Breast epithelium (tissue), 4 donors: Measurements from ENCODE around the gene FBXO34. TPM values are rescaled to one million over a fixed set of nuclear protein-coding genes. Genes with fewer than 3 reads are reported as not detected.

Experiments
- DNase-seq, 2 donors: peaks; one replicate each; pipeline ENCODE4 v3.0.0-alpha.2; 2019; ENCODE audit warnings: low spot score in 2 of 2
- H3K27ac ChIP-seq, 2 donors: fragments of 200-600 bp; sonication (generic) in 1 of 2; one replicate each; pipeline ENCODE4 v1.5.1; 2016 to 2019; ENCODE audit warnings: mild to moderate bottlenecking in 1 of 2
- H3K27me3 ChIP-seq, 2 donors: fragments of 200-600 bp; sonication (generic) in 1 of 2; one replicate each; pipeline versions ENCODE4 v1.5.1 to v1.6.0; 2017 to 2019; ENCODE audit warnings: control low read depth in 1 of 2, mild to moderate bottlenecking in 1 of 2
- H3K36me3 ChIP-seq: fragments of 200-600 bp; one replicate; pipeline ENCODE4 v1.5.1; 2019
- H3K4me1 ChIP-seq, 2 donors: fragments of 200-600 bp; sonication (generic); one replicate each; pipeline ENCODE4 v1.5.1; 2016 to 2019; ENCODE audit warnings: control low read depth in 1 of 2
- H3K4me3 ChIP-seq, 3 donors: fragments of 200-600 bp; sonication (generic); 1 replicate in 2 of 3; 2 replicates in 1 of 3; pipeline ENCODE4 v1.5.1; 2016 to 2019; ENCODE audit warnings: mild to moderate bottlenecking in 3 of 3, moderate library complexity in 2 of 3
- H3K9me3 ChIP-seq, 2 donors: fragments of 200-600 bp; sonication (generic) in 1 of 2; one replicate each; pipeline ENCODE4 v1.5.1; 2016 to 2019; ENCODE audit warnings: control low read depth in 1 of 2
- POLR2A ChIP-seq: fragments of 450-650 bp; IDR thresholded peaks from one replicate; pipeline ENCODE4 v1.6.1; 2016; ENCODE audit warnings: antibody characterized with exemption, mild to moderate bottlenecking, moderate library complexity
- POLR2AphosphoS5 ChIP-seq, 3 donors: sonication (generic); formaldehyde crosslinking; IDR thresholded peaks; one replicate each; pipeline ENCODE4 v1.6.1; 2017; ENCODE audit warnings: antibody characterized with exemption in 3 of 3
- intact Hi-C: fragments of 100-400 bp; cut with DNase I; formaldehyde crosslinking; loops from one replicate; pipeline ENCODE4 v1.15.1; 2023; ENCODE audit warnings: low total_unique reads
- total RNA-seq, 3 donors: library from RNA; depleted of rRNA; stranded (reverse); fragments of >200 nt; gene quantifications; one replicate each; pipeline ENCODE4 v1.1.0, GENCODE V29; 2016
- TF ChIP-seq, protein P1 (sequence below), 3 donors: fragments of 450-650 bp; IDR thresholded peaks; one replicate each; pipeline ENCODE4 v1.5.1; 2016 to 2017; ENCODE audit warnings: antibody characterized with exemption in 3 of 3, mild to moderate bottlenecking in 3 of 3, moderate library complexity in 3 of 3

FBXO34 gene
- total RNA-seq, 3 donors from 2014 or later, result 31.8 to 56.5 (median 34.7) TPM

DNA sequence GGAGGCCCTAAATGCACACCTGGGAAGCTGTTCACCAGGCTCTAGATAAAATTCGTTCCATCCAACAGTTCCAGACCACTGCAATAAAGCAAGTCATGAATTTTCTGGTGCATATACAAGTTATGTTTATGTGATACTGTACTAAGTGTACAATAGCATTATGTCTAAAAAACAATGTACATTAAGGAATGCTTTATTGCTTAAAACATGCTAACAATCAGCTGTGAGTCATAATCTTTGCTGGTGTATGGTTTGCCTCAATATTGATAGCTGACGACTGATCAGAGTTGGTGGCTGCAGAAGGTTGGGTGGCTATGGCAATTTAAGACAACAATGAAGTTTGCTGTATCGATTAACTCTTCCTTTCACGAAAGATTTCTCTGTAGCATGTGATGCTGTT, 88.1 kb downstream of the FBXO34 start:
- TF ChIP-seq POLR2A (no peak), POLR2AphosphoS5 (IDR thresholded peaks at IDR 0.05) (no peak)
- TF ChIP-seq, protein P1, sequence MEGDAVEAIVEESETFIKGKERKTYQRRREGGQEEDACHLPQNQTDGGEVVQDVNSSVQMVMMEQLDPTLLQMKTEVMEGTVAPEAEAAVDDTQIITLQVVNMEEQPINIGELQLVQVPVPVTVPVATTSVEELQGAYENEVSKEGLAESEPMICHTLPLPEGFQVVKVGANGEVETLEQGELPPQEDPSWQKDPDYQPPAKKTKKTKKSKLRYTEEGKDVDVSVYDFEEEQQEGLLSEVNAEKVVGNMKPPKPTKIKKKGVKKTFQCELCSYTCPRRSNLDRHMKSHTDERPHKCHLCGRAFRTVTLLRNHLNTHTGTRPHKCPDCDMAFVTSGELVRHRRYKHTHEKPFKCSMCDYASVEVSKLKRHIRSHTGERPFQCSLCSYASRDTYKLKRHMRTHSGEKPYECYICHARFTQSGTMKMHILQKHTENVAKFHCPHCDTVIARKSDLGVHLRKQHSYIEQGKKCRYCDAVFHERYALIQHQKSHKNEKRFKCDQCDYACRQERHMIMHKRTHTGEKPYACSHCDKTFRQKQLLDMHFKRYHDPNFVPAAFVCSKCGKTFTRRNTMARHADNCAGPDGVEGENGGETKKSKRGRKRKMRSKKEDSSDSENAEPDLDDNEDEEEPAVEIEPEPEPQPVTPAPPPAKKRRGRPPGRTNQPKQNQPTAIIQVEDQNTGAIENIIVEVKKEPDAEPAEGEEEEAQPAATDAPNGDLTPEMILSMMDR (IDR thresholded peaks at IDR 0.05), result no peak
- no peaks in the 10 kb centered on the region for H3K36me3 ChIP-seq
- intact Hi-C loops, result no loop called here

DNA sequence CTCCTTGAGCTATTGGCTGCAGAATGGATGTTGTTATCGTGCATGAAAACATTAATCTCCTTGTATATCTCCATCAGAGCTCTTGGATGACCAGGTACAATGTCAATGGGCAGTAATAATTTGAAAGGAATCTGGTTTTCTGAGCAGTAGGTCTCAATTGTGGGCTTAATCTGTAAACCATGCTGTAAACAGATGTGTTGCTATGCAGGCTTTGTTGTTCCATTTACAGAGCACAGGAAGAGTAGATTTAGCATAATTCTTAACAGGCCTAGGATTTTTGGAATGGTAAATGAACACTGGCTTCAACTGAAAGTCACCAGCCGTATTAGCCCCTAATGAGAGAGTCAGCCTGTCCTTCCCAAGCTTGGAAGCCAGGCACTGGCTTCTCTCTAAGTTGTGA, 90.0 kb downstream of the FBXO34 start:
- no peak for DNase-seq
- H3K4me3 ChIP-seq, result no peak overlapping the region
- no peaks in the 10 kb centered on the region for H3K27me3 ChIP-seq
- intact Hi-C loops, result no loop called here
- no peaks in the 10 kb centered on the region for H3K36me3 ChIP-seq
- H3K9me3 ChIP-seq, result no peaks in the 10 kb centered on the region
- H3K4me1 ChIP-seq, result no peaks in the 10 kb centered on the region
- TF ChIP-seq POLR2AphosphoS5 (IDR thresholded peaks at IDR 0.05) (no peak), POLR2A (no peak)
- TF ChIP-seq, protein P1 (IDR thresholded peaks at IDR 0.05), result no peak
- H3K27ac ChIP-seq, result no peak overlapping the region

More for the DNA sequence above, 88.1 kb downstream of the FBXO34 start:
- Histone ChIP-seq H3K27ac (no peak overlapping the region), H3K9me3 (no peaks in the 10 kb centered on the region), H3K27me3 (no peaks in the 10 kb centered on the region), H3K4me1 (no peaks in the 10 kb centered on the region), H3K4me3 (no peak overlapping the region)
- no peak for DNase-seq

DNA sequence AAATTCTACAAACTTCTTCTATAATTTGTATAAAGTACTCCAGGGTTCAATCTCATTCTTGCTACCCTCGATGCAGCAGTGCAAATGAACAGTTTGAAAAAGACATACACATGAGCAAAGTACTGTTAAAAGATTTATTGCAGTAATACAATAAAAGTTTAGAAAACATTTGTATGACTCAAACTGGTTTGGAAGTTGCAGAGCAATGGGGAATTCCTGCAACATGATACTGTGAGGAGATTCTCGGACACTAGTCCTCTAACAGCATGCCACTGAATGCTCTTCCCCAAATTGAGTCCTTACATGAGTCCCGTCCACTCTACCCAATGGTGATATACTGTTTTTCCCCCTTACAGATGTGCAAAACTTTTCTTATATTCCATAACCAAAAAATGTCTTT, 95.0 kb downstream of the FBXO34 start:
- no peaks in the 10 kb centered on the region for H3K9me3 ChIP-seq
- no peaks in the 10 kb centered on the region for H3K36me3 ChIP-seq
- H3K4me3 ChIP-seq, result no peak overlapping the region
- no peak for DNase-seq
- intact Hi-C loops, result no loop called here
- H3K4me1 ChIP-seq, result no peaks in the 10 kb centered on the region
- no peak overlapping the region for H3K27ac ChIP-seq
- TF ChIP-seq POLR2A (no peak), POLR2AphosphoS5 (IDR thresholded peaks at IDR 0.05) (no peak)
- H3K27me3 ChIP-seq, result no peaks in the 10 kb centered on the region

DNA sequence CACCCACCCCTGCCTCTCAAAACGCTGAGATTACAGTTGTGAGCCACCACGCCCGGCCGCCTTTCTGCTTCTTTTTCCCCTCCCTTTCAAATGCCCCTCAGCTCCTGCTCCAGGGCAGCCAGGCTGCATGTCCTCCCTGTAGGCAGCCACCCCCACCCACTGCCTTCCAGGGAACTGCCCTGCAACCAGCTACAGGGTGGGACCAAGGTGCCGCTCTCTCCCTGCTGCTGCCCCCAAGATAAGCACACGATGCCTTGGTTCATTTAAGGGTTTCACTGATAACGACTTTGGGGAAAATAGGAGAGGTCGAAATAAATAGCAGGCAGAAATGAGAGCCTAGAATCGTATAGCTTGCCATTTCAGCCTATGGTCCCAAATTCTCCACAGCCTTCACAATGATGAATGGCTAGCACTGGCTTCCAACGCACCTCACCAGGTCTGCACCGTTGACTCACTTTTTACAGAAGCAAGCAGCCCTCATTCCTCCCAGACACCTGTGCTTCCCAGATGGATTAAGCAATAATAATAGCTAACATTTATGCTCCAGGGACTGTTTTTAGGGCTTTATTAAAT, 99.7 kb downstream of the FBXO34 start:
- Histone ChIP-seq H3K4me3 (no peak overlapping the region), H3K27me3 (no peaks in the 10 kb centered on the region), H3K9me3 (no peaks in the 10 kb centered on the region), H3K4me1 (no peaks in the 10 kb centered on the region), H3K27ac (no peak overlapping the region), H3K36me3 (no peaks in the 10 kb centered on the region)
- TF ChIP-seq POLR2AphosphoS5 (IDR thresholded peaks at IDR 0.05) (no peak), POLR2A (no peak)
- TF ChIP-seq, protein P1 (IDR thresholded peaks at IDR 0.05), result no peak
- DNase-seq, result no peak
- intact Hi-C loops, result no loop called here

DNA sequence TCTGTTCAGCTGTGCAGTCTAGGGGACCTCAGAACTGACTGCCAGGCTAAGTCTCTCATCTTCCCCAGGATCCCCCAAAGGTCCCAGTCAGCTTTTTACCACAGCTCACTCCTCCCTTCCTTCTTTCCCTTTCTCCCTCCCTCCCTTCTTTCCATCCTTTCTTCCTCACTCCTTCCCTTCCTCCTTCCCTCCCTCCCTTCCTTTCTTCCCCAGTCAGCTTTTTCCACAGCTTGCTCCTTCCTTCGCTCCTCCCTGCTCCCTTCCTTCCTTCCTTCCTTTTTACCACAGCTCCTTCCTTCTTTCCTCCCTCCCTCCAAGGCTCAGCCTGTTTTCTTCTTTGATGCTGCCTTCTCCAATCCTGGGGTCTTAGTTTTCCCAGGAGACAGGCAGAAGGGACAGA, 101.2 kb downstream of the FBXO34 start:
- no peak for TF ChIP-seq POLR2A
- TF ChIP-seq, protein P1 (IDR thresholded peaks at IDR 0.05), result no peak
- TF ChIP-seq POLR2AphosphoS5 (IDR thresholded peaks at IDR 0.05), result no peak
- no peaks in the 10 kb centered on the region for H3K36me3 ChIP-seq
- intact Hi-C loops, result no loop called here
- H3K4me1 ChIP-seq, result no peaks in the 10 kb centered on the region
- H3K4me3 ChIP-seq, result no peak overlapping the region
- no peak overlapping the region for H3K27ac ChIP-seq
- no peak for DNase-seq
- H3K27me3 ChIP-seq, result no peaks in the 10 kb centered on the region
- no peaks in the 10 kb centered on the region for H3K9me3 ChIP-seq

DNA sequence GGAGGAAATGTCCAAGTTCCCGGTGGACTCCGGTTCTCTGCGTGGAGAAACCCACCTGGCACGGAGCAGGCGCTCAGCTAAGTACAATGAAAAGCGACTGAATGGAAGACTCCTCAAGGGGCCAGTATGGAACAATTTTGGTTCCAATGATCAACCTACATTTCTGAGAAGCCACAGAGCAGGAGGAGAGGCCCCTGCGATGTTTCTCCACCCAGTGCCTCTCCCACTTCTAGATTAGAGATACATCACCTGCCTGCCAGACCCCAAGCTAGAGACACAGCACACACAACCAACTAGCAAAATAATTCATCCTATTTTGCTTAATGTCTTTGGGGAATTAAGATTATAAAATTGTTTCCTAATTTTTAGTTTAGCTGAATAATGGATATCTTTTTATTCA, 101.6 kb downstream of the FBXO34 start:
- Histone ChIP-seq H3K4me3 (no peak overlapping the region), H3K27ac (no peak overlapping the region), H3K4me1 (no peaks in the 10 kb centered on the region), H3K36me3 (no peaks in the 10 kb centered on the region), H3K9me3 (no peaks in the 10 kb centered on the region), H3K27me3 (no peaks in the 10 kb centered on the region)
- intact Hi-C loops, result no loop called here
- TF ChIP-seq, protein P1 (IDR thresholded peaks at IDR 0.05), result no peak
- TF ChIP-seq POLR2A, result no peak
- TF ChIP-seq POLR2AphosphoS5 (IDR thresholded peaks at IDR 0.05), result no peak
- no peak for DNase-seq
